Thyroid gland (tissue), 4 donors: Measurements from ENCODE around the gene CHRD. TPM values are rescaled to one million over a fixed set of nuclear protein-coding genes. Genes with fewer than 3 reads are reported as not detected.

ENCODE experiments used
- DNase-seq, 2 donors: peaks; one replicate each; pipeline ENCODE4 v3.0.0-alpha.2; 2019
- H3K27ac ChIP-seq, 3 donors: fragments of 200-600 bp; sonication (generic); 1 replicate in 2 of 3; 2 replicates in 1 of 3; pipeline ENCODE4 v1.5.1; 2016 to 2019; ENCODE audit warnings: mild to moderate bottlenecking in 1 of 3, moderate library complexity in 1 of 3
- H3K27me3 ChIP-seq: fragments of 200-600 bp; sonication (generic); one replicate; pipeline ENCODE4 v1.5.1; 2019
- H3K36me3 ChIP-seq, 2 donors: fragments of 200-600 bp; sonication (generic); one replicate each; pipeline ENCODE4 v1.5.1; 2016 to 2019
- H3K4me1 ChIP-seq, 2 donors: fragments of 200-600 bp; sonication (generic); one replicate each; pipeline ENCODE4 v1.5.1; 2017 to 2019
- H3K4me3 ChIP-seq, 3 donors: fragments of 200-600 bp; sonication (generic); replicated peaks in 1 of 3; 1 replicate in 2 of 3; 2 replicates in 1 of 3; pipeline ENCODE4 v1.5.1; 2016; ENCODE audit warnings: mild to moderate bottlenecking in 1 of 3
- H3K9me3 ChIP-seq: fragments of 200-600 bp; sonication (generic); one replicate; pipeline ENCODE4 v1.5.1; 2017
- CTCF ChIP-seq, 6 experiments: fragments of 200-600 bp in 3 of 6; fragments of 450-650 bp in 3 of 6; sonication (generic) in 3 of 6; IDR thresholded peaks; one replicate each; pipeline ENCODE4 v1.5.1; 2016 to 2019; ENCODE audit warnings: antibody characterized with exemption in 6 of 6, mild to moderate bottlenecking in 2 of 6, inconsistent platforms in 1 of 6, moderate library complexity in 1 of 6
- POLR2A ChIP-seq, 2 donors: fragments of 450-650 bp; IDR thresholded peaks; one replicate each; pipeline ENCODE4 v1.6.1; 2017; ENCODE audit warnings: antibody characterized with exemption in 2 of 2, mild to moderate bottlenecking in 2 of 2, moderate library complexity in 1 of 2
- WGBS, 2 donors: methylation state at CpG; one replicate each; pipeline ENCODE4 v1.1.5; 2017; 5-methylcytosine and 5-hydroxymethylcytosine counted together
- intact Hi-C: fragments of 100-400 bp; cut with DNase I; formaldehyde crosslinking; loops from one replicate; pipeline ENCODE4 v1.15.1; 2023
- total RNA-seq, 4 donors: library from RNA; depleted of rRNA; stranded (reverse); fragments of >200 nt; gene quantifications; one replicate each; pipeline ENCODE4 v1.2.3, GENCODE V29; 2016

CHRD gene
- total RNA-seq, 4 donors from 2014 or later = 4.1 to 14.8 (median 8.0) TPM

DNA sequence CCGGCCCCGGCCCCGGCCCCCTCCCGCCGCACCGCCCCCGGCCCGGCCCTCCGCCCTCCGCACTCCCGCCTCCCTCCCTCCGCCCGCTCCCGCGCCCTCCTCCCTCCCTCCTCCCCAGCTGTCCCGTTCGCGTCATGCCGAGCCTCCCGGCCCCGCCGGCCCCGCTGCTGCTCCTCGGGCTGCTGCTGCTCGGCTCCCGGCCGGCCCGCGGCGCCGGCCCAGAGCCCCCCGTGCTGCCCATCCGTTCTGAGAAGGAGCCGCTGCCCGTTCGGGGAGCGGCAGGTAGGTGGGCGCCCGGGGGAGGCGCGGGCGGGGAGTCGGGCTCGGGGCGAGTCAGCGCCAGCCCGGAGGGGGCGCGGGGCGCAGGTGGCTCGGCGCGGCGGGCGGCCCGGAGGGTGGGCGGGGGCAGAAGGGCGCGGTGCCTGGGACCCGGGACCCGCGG is 352 bp downstream of the CHRD start:
- intact Hi-C loops = no loop called here
- Histone ChIP-seq H3K4me1 (peaks cover 7 to 25% of the 10 kb centered on the region in 2 donors), H3K36me3 (no peaks in the 10 kb centered on the region), H3K4me3 (peak overlapping the region in 2 of 3 donors; percentile 25 to 43), H3K9me3 (no peaks in the 10 kb centered on the region), H3K27me3 (peaks cover 6% of the 10 kb centered on the region), H3K27ac (no peak overlapping the region)
- DNase-seq = peak; percentile 41 to 43
- TF ChIP-seq CTCF (IDR thresholded peaks at IDR 0.05) (no peak), POLR2A (IDR thresholded peaks at IDR 0.05) (no peak)
- 6% methylated on average over 7 of the region's 62 CpGs; no CpG with 5 or more reads in 1 of the 2 donors for WGBS, 2 donors

- DNase-seq = no peak
These were observed 890 bp downstream of the CHRD start for GRCh38 chr3:184380627-184381260.

DNA sequence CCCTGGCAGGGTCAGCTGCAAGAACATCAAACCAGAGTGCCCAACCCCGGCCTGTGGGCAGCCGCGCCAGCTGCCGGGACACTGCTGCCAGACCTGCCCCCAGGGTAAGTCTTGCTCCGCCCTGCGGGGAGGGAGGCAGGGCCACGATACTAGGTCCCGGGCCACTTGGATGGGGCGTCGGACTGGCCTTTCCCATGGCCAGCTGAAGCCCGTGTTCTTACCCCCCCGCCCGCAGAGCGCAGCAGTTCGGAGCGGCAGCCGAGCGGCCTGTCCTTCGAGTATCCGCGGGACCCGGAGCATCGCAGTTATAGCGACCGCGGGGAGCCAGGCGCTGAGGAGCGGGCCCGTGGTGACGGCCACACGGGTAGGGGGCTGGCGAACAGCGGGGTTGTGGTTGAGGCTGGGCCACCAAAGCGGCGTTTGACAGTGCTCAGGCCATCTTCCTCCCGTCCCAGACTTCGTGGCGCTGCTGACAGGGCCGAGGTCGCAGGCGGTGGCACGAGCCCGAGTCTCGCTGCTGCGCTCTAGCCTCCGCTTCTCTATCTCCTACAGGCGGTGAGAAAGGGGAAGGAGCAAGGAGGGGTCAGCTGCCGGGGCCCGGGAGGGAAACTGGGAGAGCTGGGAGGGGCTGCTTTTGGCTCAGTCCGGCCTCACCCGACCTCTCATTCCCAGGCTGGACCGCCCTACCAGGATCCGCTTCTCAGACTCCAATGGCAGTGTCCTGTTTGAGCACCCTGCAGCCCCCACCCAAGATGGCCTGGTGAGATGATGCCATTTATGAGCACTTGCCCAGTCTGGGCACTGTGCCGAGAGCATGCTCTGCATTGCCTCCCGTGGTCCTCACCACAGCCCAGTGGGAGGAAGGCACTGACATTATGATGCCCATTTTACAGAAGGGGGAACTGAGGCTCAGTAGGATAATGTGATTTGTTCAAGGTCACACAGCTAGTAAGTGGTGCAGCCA is 1.7 kb downstream of the CHRD start:
- intact Hi-C loops = no loop called here
- H3K27me3 ChIP-seq = peaks cover 6% of the 10 kb centered on the region
- 14 to 18% methylated on average over 17 to 20 of the region's 55 CpGs for WGBS, 2 donors
- no peak for DNase-seq
- H3K4me3 ChIP-seq = peak overlapping the region in 1 of 3 donors; percentile 43
- H3K27ac ChIP-seq = peak overlapping the region in 1 of 3 donors; percentile 36
- TF ChIP-seq POLR2A (IDR thresholded peaks at IDR 0.05) (no peak), CTCF (IDR thresholded peaks at IDR 0.05) (no peak)
- peaks cover 7 to 25% of the 10 kb centered on the region in 2 donors for H3K4me1 ChIP-seq
- H3K9me3 ChIP-seq = no peaks in the 10 kb centered on the region
- H3K36me3 ChIP-seq = no peaks in the 10 kb centered on the region

More at GRCh38 chr3:184380627-184381260, 890 bp downstream of the CHRD start:
- H3K36me3 ChIP-seq = no peaks in the 10 kb centered on the region
- H3K9me3 ChIP-seq = no peaks in the 10 kb centered on the region
- TF ChIP-seq POLR2A (IDR thresholded peaks at IDR 0.05) (no peak), CTCF (IDR thresholded peaks at IDR 0.05) (no peak)
- H3K27ac ChIP-seq = peak overlapping the region in 1 of 3 donors; percentile 36
- H3K27me3 ChIP-seq = peaks cover 6% of the 10 kb centered on the region
- intact Hi-C loops = no loop called here
- 2 to 4% methylated on average over 11 to 33 of the region's 42 CpGs for WGBS, 2 donors
- peaks cover 7 to 25% of the 10 kb centered on the region in 2 donors for H3K4me1 ChIP-seq
- peak overlapping the region in 1 of 3 donors; percentile 43 for H3K4me3 ChIP-seq

GRCh38 chr3:184382326-184383032 is 2.6 kb downstream of the CHRD start:
- Histone ChIP-seq H3K27me3 (peaks cover 6% of the 10 kb centered on the region), H3K27ac (no peak overlapping the region), H3K4me1 (peaks cover 7 to 23% of the 10 kb centered on the region in 2 donors), H3K4me3 (no peak overlapping the region), H3K9me3 (no peaks in the 10 kb centered on the region), H3K36me3 (no peaks in the 10 kb centered on the region)
- TF ChIP-seq CTCF (IDR thresholded peaks at IDR 0.05) = no peak
- no peak for TF ChIP-seq POLR2A (IDR thresholded peaks at IDR 0.05)
- DNase-seq = no peak
- WGBS, 2 donors = 91 to 95% methylated on average over 14 of the region's 16 CpGs
- intact Hi-C loops = no loop called here
